GM23338 (cell line): ENCODE measurements around the gene PSMB11. TPM values are rescaled to one million over a fixed set of nuclear protein-coding genes. Genes with fewer than 3 reads are reported as not detected.

Experiments
- ATAC-seq: fragments of 200-7000 bp; cut with Tn5 transposase; 3 replicates; pipeline ENCODE4 v1.9.1; 2020
- DNase-seq: peaks from one replicate; pipeline ENCODE4 v3.0.0-alpha.2; 2015; ENCODE audit warnings: low spot score
- H2AFZ ChIP-seq: fragments of 200-600 bp; sonication (generic); 2 replicates; pipeline ENCODE4 v1.8.0; 2016; ENCODE audit warnings: antibody characterized with exemption, mild to moderate bottlenecking, moderate library complexity
- H3F3A ChIP-seq: fragments of 200-600 bp; sonication (generic); replicated peaks from 2 replicates; pipeline ENCODE4 v1.8.0; 2017; ENCODE audit warnings: antibody characterized with exemption, mixed run types, low read depth
- H3K27ac ChIP-seq: fragments of 200-600 bp; sonication (generic); 2 replicates; pipeline ENCODE4 v1.6.1; 2016; ENCODE audit warnings: low read depth
- H3K27me3 ChIP-seq: fragments of 200-600 bp; sonication (generic); 2 replicates; pipeline ENCODE4 v1.8.0; 2016; ENCODE audit warnings: mild to moderate bottlenecking, mixed run types, moderate library complexity; ENCODE audit not compliant: insufficient read depth
- H3K36me3 ChIP-seq: fragments of 200-600 bp; sonication (generic); 2 replicates; pipeline ENCODE4 v1.8.0; 2016; ENCODE audit warnings: mild to moderate bottlenecking; ENCODE audit not compliant: insufficient read depth
- H3K4me1 ChIP-seq: fragments of 200-600 bp; sonication (generic); 2 replicates; pipeline ENCODE4 v1.8.0; 2016; ENCODE audit warnings: mild to moderate bottlenecking, moderate library complexity; ENCODE audit not compliant: insufficient read depth
- H3K4me2 ChIP-seq: fragments of 200-600 bp; sonication (generic); 2 replicates; pipeline ENCODE4 v1.7.1; 2017; ENCODE audit warnings: mixed run types
- H3K4me3 ChIP-seq: fragments of 200-600 bp; sonication (generic); 2 replicates; pipeline ENCODE4 v1.6.1; 2016; ENCODE audit warnings: mixed run types
- H3K79me2 ChIP-seq: fragments of 200-600 bp; sonication (generic); replicated peaks from 2 replicates; pipeline ENCODE4 v1.8.0; 2017; ENCODE audit warnings: mild to moderate bottlenecking; ENCODE audit not compliant: insufficient read depth
- H3K9me2 ChIP-seq: fragments of 200-600 bp; sonication (generic); 2 replicates; pipeline ENCODE4 v1.8.0; 2017; ENCODE audit not compliant: insufficient read depth
- H4K20me1 ChIP-seq: fragments of 200-600 bp; sonication (generic); replicated peaks from 2 replicates; pipeline ENCODE4 v1.8.0; 2017; ENCODE audit warnings: mild to moderate bottlenecking; ENCODE audit not compliant: insufficient read depth
- H3K27ac Mint-ChIP-seq: 2 replicates; pipeline ENCODE4 v1.8.0; 2020; ENCODE audit warnings: inconsistent platforms, mild to moderate bottlenecking, moderate library complexity, mixed read lengths
- H3K27me3 Mint-ChIP-seq: 3 replicates; pipeline ENCODE4 v1.8.0; 2022; ENCODE audit warnings: low read depth, mild to moderate bottlenecking, moderate library complexity, mixed read lengths, inconsistent platforms; ENCODE audit not compliant: insufficient read depth, poor library complexity
- H3K36me3 Mint-ChIP-seq: 3 replicates; pipeline ENCODE4 v1.8.0; 2021; ENCODE audit warnings: low read depth, mild to moderate bottlenecking, inconsistent platforms, moderate library complexity, mixed read lengths
- H3K4me1 Mint-ChIP-seq: 3 replicates; pipeline ENCODE4 v1.8.0; 2020; ENCODE audit warnings: mild to moderate bottlenecking, inconsistent platforms, mixed read lengths
- H3K4me3 Mint-ChIP-seq: 3 replicates; pipeline ENCODE4 v1.8.0; 2021; ENCODE audit warnings: moderate library complexity, mild to moderate bottlenecking, inconsistent platforms, mixed read lengths
- H3K9me3 Mint-ChIP-seq: 3 replicates; pipeline ENCODE4 v1.8.0; 2020; ENCODE audit warnings: moderate library complexity, mild to moderate bottlenecking, inconsistent platforms, mixed read lengths
- CTCF ChIP-seq, 2 experiments: fragments of 200-600 bp in 1 of 2; sonication (generic) in 1 of 2; conservative IDR thresholded peaks; 2 replicates each; pipeline versions ENCODE4 v1.5.1 to v1.6.1; 2016 to 2017; ENCODE audit warnings: antibody characterized with exemption in 2 of 2, low read depth in 2 of 2, mild to moderate bottlenecking in 2 of 2, moderate library complexity in 1 of 2
- EZH2 ChIP-seq: fragments of 200-600 bp; sonication (generic); IDR thresholded peaks from one replicate; pipeline ENCODE4 v1.8.0; 2017; ENCODE audit warnings: antibody characterized with exemption, mild to moderate bottlenecking, low read depth; ENCODE audit not compliant: unreplicated experiment
- EZH2phosphoT487 ChIP-seq: fragments of 200-600 bp; sonication (generic); IDR thresholded peaks from one replicate; pipeline ENCODE4 v1.8.1; 2018; ENCODE audit warnings: antibody characterized with exemption; ENCODE audit not compliant: unreplicated experiment
- JUNB ChIP-seq: IDR thresholded peaks from one replicate; pipeline ENCODE4 v1.6.1; 2016; ENCODE audit warnings: antibody characterized with exemption; ENCODE audit not compliant: unreplicated experiment
- POLR2AphosphoS5 ChIP-seq: IDR thresholded peaks from 2 replicates; pipeline ENCODE4 v1.6.1; 2016; ENCODE audit warnings: antibody characterized with exemption, low read depth
- REST ChIP-seq: IDR thresholded peaks from one replicate; pipeline ENCODE4 v1.6.1; 2018; ENCODE audit warnings: antibody characterized with exemption; ENCODE audit not compliant: unreplicated experiment
- STAT1 ChIP-seq: IDR thresholded peaks from one replicate; pipeline ENCODE4 v1.6.1; 2016; ENCODE audit warnings: antibody characterized with exemption; ENCODE audit not compliant: unreplicated experiment
- ZNF114 ChIP-seq: fragments of 250-450 bp; sonication (Bioruptor Pico); IDR thresholded peaks from 2 replicates; pipeline ENCODE4 v1.5.0; 2020; ENCODE audit warnings: mild to moderate bottlenecking, moderate library complexity
- ZNF331 ChIP-seq: fragments of 250-450 bp; sonication (Bioruptor Pico); IDR thresholded peaks from 2 replicates; pipeline ENCODE4 v1.5.0; 2020; ENCODE audit warnings: low read depth, mild to moderate bottlenecking, moderate library complexity
- polyA plus RNA-seq: library from polyadenylated mRNA; unstranded; fragments of >200 nt; fragmentation: Nextera tagmentation; extraction: Ambion mirVana; gene quantifications from 2 replicates; pipeline ENCODE4 v1.2.1, GENCODE V29; 2016
- total RNA-seq: library from RNA; depleted of rRNA; stranded (reverse); fragments of >200 nt; shearing (Covaris generic); gene quantifications from 2 replicates; pipeline ENCODE4 v1.2.3, GENCODE V29; 2014
- TF ChIP-seq, protein P1 (sequence below): IDR thresholded peaks from 2 replicates; pipeline ENCODE4 v1.6.1; 2016; ENCODE audit warnings: antibody characterized with exemption

The PSMB11 gene
- total and polyA plus RNA-seq, 2 experiments from 2014 or later = 0.07 TPM; not detected in 1

DNA sequence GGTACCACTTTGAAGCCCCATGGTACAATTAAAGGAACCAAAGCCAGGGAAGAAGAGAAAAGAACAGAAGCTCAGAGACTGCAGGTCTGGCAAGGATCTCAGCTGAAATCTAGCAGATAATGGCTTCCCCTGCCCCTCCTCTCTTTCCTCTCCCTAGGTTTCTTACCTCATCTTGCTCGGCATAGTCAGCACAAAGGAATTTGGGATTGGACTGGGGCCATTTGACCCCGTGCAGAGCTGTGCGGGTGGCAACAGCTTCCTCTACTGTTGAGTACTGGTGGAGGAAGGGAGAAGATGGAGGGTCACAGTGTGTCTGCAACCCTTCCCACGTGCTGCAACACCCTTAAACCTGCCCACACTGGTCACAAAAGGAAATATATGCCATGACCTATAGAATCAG, 20.0 kb downstream of the PSMB11 start:
- Histone ChIP-seq H3K4me2 (no peak overlapping the region), H4K20me1 (peaks cover 49% of the 10 kb centered on the region), H3K27ac (peak overlapping the region; percentile 59; the same call in 1 of the 2 replicates), H3K9me2 (no peaks in the 10 kb centered on the region), H2AFZ (no peak overlapping the region), H3K4me1 (peaks cover 3% of the 10 kb centered on the region; the same call in 1 of the 2 replicates), H3K36me3 (peaks cover 59% of the 10 kb centered on the region), H3K79me2 (peaks cover 34% of the 10 kb centered on the region), H3K27me3 (no peaks in the 10 kb centered on the region), H3K4me3 (no peak overlapping the region), H3F3A (peaks cover 70% of the 10 kb centered on the region)
- no peak for ATAC-seq
- no peak overlapping the region for H3K4me3 Mint-ChIP-seq
- TF ChIP-seq POLR2AphosphoS5 (no peak), REST (no peak), CTCF (conservative IDR thresholded peaks at IDR 0.05; ENCODE audit: low read depth in 2 of 2) (no peak), EZH2phosphoT487 (no peak)
- TF ChIP-seq, protein P1, sequence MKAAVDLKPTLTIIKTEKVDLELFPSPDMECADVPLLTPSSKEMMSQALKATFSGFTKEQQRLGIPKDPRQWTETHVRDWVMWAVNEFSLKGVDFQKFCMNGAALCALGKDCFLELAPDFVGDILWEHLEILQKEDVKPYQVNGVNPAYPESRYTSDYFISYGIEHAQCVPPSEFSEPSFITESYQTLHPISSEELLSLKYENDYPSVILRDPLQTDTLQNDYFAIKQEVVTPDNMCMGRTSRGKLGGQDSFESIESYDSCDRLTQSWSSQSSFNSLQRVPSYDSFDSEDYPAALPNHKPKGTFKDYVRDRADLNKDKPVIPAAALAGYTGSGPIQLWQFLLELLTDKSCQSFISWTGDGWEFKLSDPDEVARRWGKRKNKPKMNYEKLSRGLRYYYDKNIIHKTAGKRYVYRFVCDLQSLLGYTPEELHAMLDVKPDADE = no peak
- H3K27me3 Mint-ChIP-seq = peaks cover 19% of the 10 kb centered on the region
- H3K4me1 Mint-ChIP-seq = peaks cover 12% of the 10 kb centered on the region
- peaks cover 88% of the 10 kb centered on the region for H3K36me3 Mint-ChIP-seq
- H3K9me3 Mint-ChIP-seq = no peaks in the 10 kb centered on the region
- no peak for DNase-seq
- no peak overlapping the region for H3K27ac Mint-ChIP-seq

DNA sequence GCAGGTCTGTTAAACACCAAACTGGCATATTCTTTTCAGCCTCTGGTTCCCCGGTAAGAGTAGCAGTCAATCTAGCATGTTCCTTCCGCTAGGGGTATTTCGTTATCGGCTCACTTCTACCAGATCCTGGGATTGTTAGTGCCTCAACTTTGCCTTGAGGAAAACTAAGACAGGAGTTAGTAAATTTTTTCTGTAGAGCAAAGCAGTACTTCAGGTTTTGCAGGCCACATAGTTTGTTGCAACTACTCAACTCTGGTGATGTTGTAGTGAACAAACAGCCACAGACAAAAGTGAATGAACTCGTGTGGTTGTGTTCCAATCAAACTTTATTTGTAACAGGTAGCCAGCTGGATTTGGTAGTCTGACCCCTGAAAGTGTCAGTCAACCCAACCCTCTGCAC, 21.6 kb downstream of the PSMB11 start:
- DNase-seq = no peak
- peaks cover 75% of the 10 kb centered on the region for H3F3A ChIP-seq
- ATAC-seq = no peak
- Mint-ChIP-seq H3K9me3 (no peaks in the 10 kb centered on the region), H3K27ac (no peak overlapping the region), H3K36me3 (peaks cover 98% of the 10 kb centered on the region), H3K4me3 (no peak overlapping the region; the same call in 2 of the 3 replicates), H3K4me1 (peaks cover 18% of the 10 kb centered on the region), H3K27me3 (peaks cover 16% of the 10 kb centered on the region)
- no peak overlapping the region for H3K4me3 ChIP-seq
- no peaks in the 10 kb centered on the region for H3K27me3 ChIP-seq
- H4K20me1 ChIP-seq = peaks cover 60% of the 10 kb centered on the region
- H3K9me2 ChIP-seq = no peaks in the 10 kb centered on the region
- H3K36me3 ChIP-seq = peaks cover 71% of the 10 kb centered on the region
- peaks cover 50% of the 10 kb centered on the region for H3K79me2 ChIP-seq
- H2AFZ ChIP-seq = no peak overlapping the region
- no peak overlapping the region for H3K27ac ChIP-seq
- H3K4me2 ChIP-seq = no peak overlapping the region
- peaks cover 4% of the 10 kb centered on the region; the same call in 1 of the 2 replicates for H3K4me1 ChIP-seq
- TF ChIP-seq CTCF (conservative IDR thresholded peaks at IDR 0.05; ENCODE audit: low read depth in 2 of 2) = no peak
- TF ChIP-seq STAT1 = no peak
- no peak for TF ChIP-seq EZH2phosphoT487
- no peak for TF ChIP-seq REST
- TF ChIP-seq JUNB = no peak
- no peak for TF ChIP-seq ZNF114 (CRISPR knock-in tag)
- TF ChIP-seq EZH2 = no peak
- TF ChIP-seq ZNF331 = no peak
- no peak for TF ChIP-seq POLR2AphosphoS5
